HL-60 (cell line): ENCODE data around the gene BRPF3.

Experiments
- POLR2AphosphoS5 ChIP-seq: IDR thresholded peaks from 2 replicates; pipeline ENCODE4 v1.6.1; 2012; ENCODE audit warnings: low read depth
- TF ChIP-seq, protein P1 (sequence below): IDR thresholded peaks from one replicate; pipeline ENCODE4 v1.5.1; 2011; ENCODE audit warnings: low read length, control low read depth, inconsistent platforms; ENCODE audit not compliant: insufficient read depth
- TF ChIP-seq, protein P2 (sequence below): IDR thresholded peaks from 2 replicates; pipeline ENCODE4 v1.6.1; 2012; ENCODE audit warnings: low read depth; ENCODE audit not compliant: insufficient replicate concordance

DNA sequence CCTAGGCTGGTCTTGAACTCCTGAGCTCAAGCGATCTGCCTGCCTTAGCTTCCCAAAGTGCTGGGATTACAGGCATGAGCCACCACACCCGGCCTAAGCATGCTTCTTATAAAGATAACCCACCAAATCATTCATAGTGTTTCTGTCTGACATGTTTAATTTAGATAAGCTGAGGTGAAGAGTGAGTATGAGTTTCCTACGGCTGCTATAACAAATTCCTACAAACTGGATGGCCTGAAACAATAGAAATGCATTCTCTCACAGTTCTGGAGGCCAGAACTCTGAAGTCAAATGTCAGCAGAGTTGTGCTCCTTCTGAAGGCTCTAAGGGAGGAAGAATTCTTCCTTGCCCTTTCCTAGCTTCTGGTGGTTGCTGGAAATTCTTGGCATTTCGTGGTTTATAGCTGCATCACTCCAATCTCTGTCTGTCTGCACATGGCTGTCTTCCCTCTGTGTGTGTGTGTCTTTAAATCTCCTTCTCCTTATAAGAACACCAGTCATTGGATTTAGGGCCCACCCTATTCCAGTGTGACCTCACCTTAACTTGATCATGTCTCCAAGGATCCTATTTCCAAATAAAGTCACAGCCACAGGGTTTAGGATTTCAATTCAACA, 36.3 kb upstream of the BRPF3 start:
- TF ChIP-seq, protein P1, sequence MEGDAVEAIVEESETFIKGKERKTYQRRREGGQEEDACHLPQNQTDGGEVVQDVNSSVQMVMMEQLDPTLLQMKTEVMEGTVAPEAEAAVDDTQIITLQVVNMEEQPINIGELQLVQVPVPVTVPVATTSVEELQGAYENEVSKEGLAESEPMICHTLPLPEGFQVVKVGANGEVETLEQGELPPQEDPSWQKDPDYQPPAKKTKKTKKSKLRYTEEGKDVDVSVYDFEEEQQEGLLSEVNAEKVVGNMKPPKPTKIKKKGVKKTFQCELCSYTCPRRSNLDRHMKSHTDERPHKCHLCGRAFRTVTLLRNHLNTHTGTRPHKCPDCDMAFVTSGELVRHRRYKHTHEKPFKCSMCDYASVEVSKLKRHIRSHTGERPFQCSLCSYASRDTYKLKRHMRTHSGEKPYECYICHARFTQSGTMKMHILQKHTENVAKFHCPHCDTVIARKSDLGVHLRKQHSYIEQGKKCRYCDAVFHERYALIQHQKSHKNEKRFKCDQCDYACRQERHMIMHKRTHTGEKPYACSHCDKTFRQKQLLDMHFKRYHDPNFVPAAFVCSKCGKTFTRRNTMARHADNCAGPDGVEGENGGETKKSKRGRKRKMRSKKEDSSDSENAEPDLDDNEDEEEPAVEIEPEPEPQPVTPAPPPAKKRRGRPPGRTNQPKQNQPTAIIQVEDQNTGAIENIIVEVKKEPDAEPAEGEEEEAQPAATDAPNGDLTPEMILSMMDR = no peak
- no peak for TF ChIP-seq POLR2AphosphoS5
- TF ChIP-seq, protein P2, sequence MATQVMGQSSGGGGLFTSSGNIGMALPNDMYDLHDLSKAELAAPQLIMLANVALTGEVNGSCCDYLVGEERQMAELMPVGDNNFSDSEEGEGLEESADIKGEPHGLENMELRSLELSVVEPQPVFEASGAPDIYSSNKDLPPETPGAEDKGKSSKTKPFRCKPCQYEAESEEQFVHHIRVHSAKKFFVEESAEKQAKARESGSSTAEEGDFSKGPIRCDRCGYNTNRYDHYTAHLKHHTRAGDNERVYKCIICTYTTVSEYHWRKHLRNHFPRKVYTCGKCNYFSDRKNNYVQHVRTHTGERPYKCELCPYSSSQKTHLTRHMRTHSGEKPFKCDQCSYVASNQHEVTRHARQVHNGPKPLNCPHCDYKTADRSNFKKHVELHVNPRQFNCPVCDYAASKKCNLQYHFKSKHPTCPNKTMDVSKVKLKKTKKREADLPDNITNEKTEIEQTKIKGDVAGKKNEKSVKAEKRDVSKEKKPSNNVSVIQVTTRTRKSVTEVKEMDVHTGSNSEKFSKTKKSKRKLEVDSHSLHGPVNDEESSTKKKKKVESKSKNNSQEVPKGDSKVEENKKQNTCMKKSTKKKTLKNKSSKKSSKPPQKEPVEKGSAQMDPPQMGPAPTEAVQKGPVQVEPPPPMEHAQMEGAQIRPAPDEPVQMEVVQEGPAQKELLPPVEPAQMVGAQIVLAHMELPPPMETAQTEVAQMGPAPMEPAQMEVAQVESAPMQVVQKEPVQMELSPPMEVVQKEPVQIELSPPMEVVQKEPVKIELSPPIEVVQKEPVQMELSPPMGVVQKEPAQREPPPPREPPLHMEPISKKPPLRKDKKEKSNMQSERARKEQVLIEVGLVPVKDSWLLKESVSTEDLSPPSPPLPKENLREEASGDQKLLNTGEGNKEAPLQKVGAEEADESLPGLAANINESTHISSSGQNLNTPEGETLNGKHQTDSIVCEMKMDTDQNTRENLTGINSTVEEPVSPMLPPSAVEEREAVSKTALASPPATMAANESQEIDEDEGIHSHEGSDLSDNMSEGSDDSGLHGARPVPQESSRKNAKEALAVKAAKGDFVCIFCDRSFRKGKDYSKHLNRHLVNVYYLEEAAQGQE = no peak
